Glutamatergic neuron (in vitro differentiated cells): ENCODE measurements around the gene CLIP2. TPM values are rescaled to one million over a fixed set of nuclear protein-coding genes. Genes with fewer than 3 reads are reported as not detected.
"Not testable (repeated sequence)": the region's sequence is repeated elsewhere in the genome, so short reads cannot be mapped to it uniquely, and the experiment has no call there.

Experiments used
- DNase-seq: peaks from one replicate; pipeline ENCODE4 v3.0.0; 2022
- H3K27ac Mint-ChIP-seq: one replicate; pipeline ENCODE4 v1.8.0; 2020; ENCODE audit warnings: mild to moderate bottlenecking, mixed read lengths, inconsistent platforms; ENCODE audit not compliant: unreplicated experiment
- H3K27me3 Mint-ChIP-seq: one replicate; pipeline ENCODE4 v1.8.0; 2020; ENCODE audit warnings: mild to moderate bottlenecking, moderate library complexity, mixed read lengths, inconsistent platforms; ENCODE audit not compliant: unreplicated experiment
- H3K36me3 Mint-ChIP-seq: one replicate; pipeline ENCODE4 v1.8.0; 2020; ENCODE audit warnings: mild to moderate bottlenecking, mixed read lengths, inconsistent platforms; ENCODE audit not compliant: unreplicated experiment
- H3K4me1 Mint-ChIP-seq: one replicate; pipeline ENCODE4 v1.8.0; 2020; ENCODE audit warnings: mild to moderate bottlenecking, low read depth, mixed read lengths, inconsistent platforms; ENCODE audit not compliant: unreplicated experiment
- H3K4me3 Mint-ChIP-seq: one replicate; pipeline ENCODE4 v1.8.0; 2020; ENCODE audit warnings: mild to moderate bottlenecking, mixed read lengths, inconsistent platforms; ENCODE audit not compliant: unreplicated experiment
- H3K9me3 Mint-ChIP-seq: one replicate; pipeline ENCODE4 v1.8.0; 2020; ENCODE audit warnings: mild to moderate bottlenecking, moderate library complexity, mixed read lengths, inconsistent platforms; ENCODE audit not compliant: unreplicated experiment
- CTCF ChIP-seq: fragments of 200-600 bp; sonication (generic); IDR thresholded peaks from one replicate; pipeline ENCODE4 v1.5.0; 2021; ENCODE audit not compliant: partially characterized antibody, unreplicated experiment
- total RNA-seq: library from RNA; stranded (reverse); fragmentation: NEBNext Ultra II Directional; extraction: Animal tissue kit (Norgen Biotek cat#: 25700); gene quantifications from one replicate; pipeline ENCODE4 v1.2.1, GENCODE V29; 2021; ENCODE audit not compliant: unreplicated experiment

Gene CLIP2
- total RNA-seq, 1 donor from 2014 or later, result 96.1 TPM

GRCh38 chr7:74388880-74389415 is 99.7 kb downstream of the CLIP2 start:
- peaks cover 2% of the 10 kb centered on the region for H3K4me1 Mint-ChIP-seq
- H3K36me3 Mint-ChIP-seq, result no peaks in the 10 kb centered on the region
- TF ChIP-seq CTCF, result no peak
- no peak overlapping the region for H3K27ac Mint-ChIP-seq
- DNase-seq, result no peak
- no peak overlapping the region for H3K4me3 Mint-ChIP-seq
- H3K9me3 Mint-ChIP-seq, result peaks cover 2% of the 10 kb centered on the region
- peaks cover 2% of the 10 kb centered on the region for H3K27me3 Mint-ChIP-seq

- not testable (repeated sequence) for H3K4me1 Mint-ChIP-seq, H3K9me3 Mint-ChIP-seq, H3K36me3 Mint-ChIP-seq, H3K4me3 Mint-ChIP-seq, DNase-seq, H3K27me3 Mint-ChIP-seq
- peak overlapping the region; percentile 66 for H3K27ac Mint-ChIP-seq
Measured at GRCh38 chr7:74393722-74394121, 104.5 kb downstream of the CLIP2 start.

- H3K27ac Mint-ChIP-seq, H3K4me3 Mint-ChIP-seq: not testable (repeated sequence)
Measured at GRCh38 chr7:74394601-74395000, 105.4 kb downstream of the CLIP2 start.

GRCh38 chr7:74395745-74396311 is 106.6 kb downstream of the CLIP2 start:
- no peak overlapping the region for H3K27ac Mint-ChIP-seq
- no peak overlapping the region for H3K4me3 Mint-ChIP-seq
- no peaks in the 10 kb centered on the region for H3K36me3 Mint-ChIP-seq
- peaks cover 4% of the 10 kb centered on the region for H3K9me3 Mint-ChIP-seq
- TF ChIP-seq CTCF, result no peak
- DNase-seq, result no peak
- H3K27me3 Mint-ChIP-seq, result peaks cover 7% of the 10 kb centered on the region
- H3K4me1 Mint-ChIP-seq, result peaks cover 6% of the 10 kb centered on the region

More at GRCh38 chr7:74394601-74395000, 105.4 kb downstream of the CLIP2 start:
- not testable (repeated sequence) for H3K4me1 Mint-ChIP-seq, H3K9me3 Mint-ChIP-seq, H3K36me3 Mint-ChIP-seq, DNase-seq, H3K27me3 Mint-ChIP-seq

GRCh38 chr7:74396993-74397392 is 107.8 kb downstream of the CLIP2 start:
- H3K27me3 Mint-ChIP-seq, result peaks cover 7% of the 10 kb centered on the region
- H3K4me3 Mint-ChIP-seq, result no peak overlapping the region
- no peak for TF ChIP-seq CTCF
- H3K4me1 Mint-ChIP-seq, result peaks cover 6% of the 10 kb centered on the region
- H3K27ac Mint-ChIP-seq, result no peak overlapping the region
- H3K9me3 Mint-ChIP-seq, result peaks cover 5% of the 10 kb centered on the region
- no peaks in the 10 kb centered on the region for H3K36me3 Mint-ChIP-seq
- no peak for DNase-seq

GRCh38 chr7:74398426-74398825 is 109.2 kb downstream of the CLIP2 start:
- Mint-ChIP-seq H3K9me3 (peaks cover 7% of the 10 kb centered on the region), H3K27me3 (peaks cover 5% of the 10 kb centered on the region), H3K36me3 (no peaks in the 10 kb centered on the region), H3K27ac (no peak overlapping the region), H3K4me1 (peaks cover 6% of the 10 kb centered on the region), H3K4me3 (no peak overlapping the region)
- no peak for TF ChIP-seq CTCF
- no peak for DNase-seq
